GM18861 (cell line): Measurements from ENCODE around the gene MCM10.

Experiments
- ATAC-seq: cut with Tn5 transposase; IDR thresholded peaks from one replicate; pipeline ENCODE4 v1.9.1; 2021; ENCODE audit not compliant: unreplicated experiment

MCM10 gene

GRCh38 chr10:13256627-13257026, 95.3 kb downstream of the MCM10 start:
- ATAC-seq, result no peak

- ATAC-seq, result no peak
These were observed 96.3 kb downstream of the MCM10 start for GRCh38 chr10:13257621-13258140.
